Measurements from ENCODE around the gene FGD6. TPM values are rescaled to one million over a fixed set of nuclear protein-coding genes. Genes with fewer than 3 reads are reported as not detected.

Gene FGD6
- total and polyA plus RNA-seq, 2 experiments from 2014 or later: 3.0 to 5.9 TPM

- TF ChIP-seq EZH2phosphoT487 (IDR thresholded peaks at IDR 0.05; ENCODE audit: insufficient read depth, low read depth) (no peak), EZH2 (IDR thresholded peaks at IDR 0.05; ENCODE audit: insufficient read depth, poor library complexity, severe bottlenecking) (no peak)
- in situ Hi-C loops (cut with MboI): no loop called here
- no peak overlapping the region for H3K27ac ChIP-seq
- H3K4me2 ChIP-seq (ENCODE audit: unreplicated experiment): no peak overlapping the region
- H3K79me2 ChIP-seq (ENCODE audit: insufficient read depth): peaks cover 45% of the 10 kb centered on the region
- no peaks in the 10 kb centered on the region for H3F3A ChIP-seq (ENCODE audit: insufficient read depth)
- H3K9me2 ChIP-seq (ENCODE audit: insufficient read depth): no peaks in the 10 kb centered on the region
- no peaks in the 10 kb centered on the region for H4K20me1 ChIP-seq (ENCODE audit: insufficient read depth)
- H2AFZ ChIP-seq: no peak overlapping the region
- 92 to 98% methylated on average over 3 of the region's 3 CpGs for WGBS, 2 experiments (ENCODE audit: low coverage in 1 of 2, low lambda C conversion rate in 2 of 2, missing lambda C conversion rate in 2 of 2)
- H3K9ac ChIP-seq: no peak overlapping the region
- no peak for DNase-seq
- H3K4me3 ChIP-seq: no peak overlapping the region
- no peaks in the 10 kb centered on the region for H3K9me3 ChIP-seq (ENCODE audit: low read depth)
- no peaks in the 10 kb centered on the region for H3K36me3 ChIP-seq (ENCODE audit: low read depth)
- no peaks in the 10 kb centered on the region for H3K27me3 ChIP-seq (replicated peaks; ENCODE audit: insufficient read depth)
- peaks cover 4% of the 10 kb centered on the region for H3K4me1 ChIP-seq (ENCODE audit: insufficient read depth)
Measured at GRCh38 chr12:95195122-95195521, 22.1 kb downstream of the FGD6 start.

DNA sequence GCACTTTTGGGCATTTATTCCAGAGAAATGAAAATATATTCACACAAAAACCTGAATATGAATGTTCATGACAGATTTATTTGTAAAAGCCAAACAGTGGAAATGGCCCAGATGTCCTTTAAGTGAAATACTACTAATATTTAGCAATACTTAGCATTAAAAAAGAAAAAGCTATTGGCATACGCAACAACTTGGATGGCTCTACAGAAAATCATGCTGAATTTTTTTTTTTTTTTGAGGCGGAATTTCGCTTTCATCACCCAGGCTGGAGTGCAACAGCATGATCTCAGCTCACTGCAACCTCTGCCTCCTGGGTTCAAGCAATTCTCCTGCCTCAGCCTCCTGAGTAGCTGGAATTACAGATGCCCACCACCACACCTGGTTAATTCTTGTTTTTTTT is 24.1 kb downstream of the FGD6 start:
- H3K4me1 ChIP-seq (ENCODE audit: insufficient read depth): no peaks in the 10 kb centered on the region
- H3F3A ChIP-seq (ENCODE audit: insufficient read depth): no peaks in the 10 kb centered on the region
- DNase-seq: no peak
- H3K4me2 ChIP-seq (ENCODE audit: unreplicated experiment): no peak overlapping the region
- H3K9ac ChIP-seq: no peak overlapping the region
- in situ Hi-C loops (cut with MboI): no loop called here
- H2AFZ ChIP-seq: no peak overlapping the region
- WGBS, 2 experiments (ENCODE audit: low coverage in 1 of 2, low lambda C conversion rate in 2 of 2, missing lambda C conversion rate in 2 of 2): 77 to 87% methylated on average over 3 of the region's 3 CpGs
- H3K9me3 ChIP-seq (ENCODE audit: low read depth): no peaks in the 10 kb centered on the region
- H3K27me3 ChIP-seq (replicated peaks; ENCODE audit: insufficient read depth): no peaks in the 10 kb centered on the region
- peaks cover 25% of the 10 kb centered on the region; the same call in 1 of the 2 replicates for H3K79me2 ChIP-seq (ENCODE audit: insufficient read depth)
- H3K27ac ChIP-seq: no peak overlapping the region
- H3K36me3 ChIP-seq (ENCODE audit: low read depth): no peaks in the 10 kb centered on the region
- no peaks in the 10 kb centered on the region for H3K9me2 ChIP-seq (ENCODE audit: insufficient read depth)
- no peaks in the 10 kb centered on the region for H4K20me1 ChIP-seq (ENCODE audit: insufficient read depth)
- no peak overlapping the region for H3K4me3 ChIP-seq
- TF ChIP-seq EZH2phosphoT487 (IDR thresholded peaks at IDR 0.05; ENCODE audit: insufficient read depth, low read depth): no peak

- H3K79me2 ChIP-seq (ENCODE audit: insufficient read depth): peaks cover 21% of the 10 kb centered on the region; the same call in 1 of the 2 replicates
- no peaks in the 10 kb centered on the region for H3K27me3 ChIP-seq (replicated peaks; ENCODE audit: insufficient read depth)
- no peaks in the 10 kb centered on the region for H3K9me3 ChIP-seq (ENCODE audit: low read depth)
- no peak overlapping the region for H3K27ac ChIP-seq
- H3K4me2 ChIP-seq (ENCODE audit: unreplicated experiment): no peak overlapping the region
- H3K4me1 ChIP-seq (ENCODE audit: insufficient read depth): no peaks in the 10 kb centered on the region
- no peaks in the 10 kb centered on the region for H3K9me2 ChIP-seq (ENCODE audit: insufficient read depth)
- DNase-seq: no peak
- no peak overlapping the region for H3K9ac ChIP-seq
- no peaks in the 10 kb centered on the region for H3K36me3 ChIP-seq (ENCODE audit: low read depth)
- no peak overlapping the region for H2AFZ ChIP-seq
- no peaks in the 10 kb centered on the region for H3F3A ChIP-seq (ENCODE audit: insufficient read depth)
- in situ Hi-C loops (cut with MboI): no loop called here
- TF ChIP-seq EZH2phosphoT487 (IDR thresholded peaks at IDR 0.05; ENCODE audit: insufficient read depth, low read depth): no peak
- TF ChIP-seq EZH2 (IDR thresholded peaks at IDR 0.05; ENCODE audit: insufficient read depth, poor library complexity, severe bottlenecking): no peak
- no peak overlapping the region for H3K4me3 ChIP-seq
- H4K20me1 ChIP-seq (ENCODE audit: insufficient read depth): no peaks in the 10 kb centered on the region
Measured at GRCh38 chr12:95192271-95192670, 25.0 kb downstream of the FGD6 start.

GRCh38 chr12:95191060-95191696 is 26.1 kb downstream of the FGD6 start:
- in situ Hi-C loops (cut with MboI): no loop called here
- Histone ChIP-seq H3K27ac (no peak overlapping the region), H2AFZ (no peak overlapping the region), H3K9ac (no peak overlapping the region), H3K4me3 (no peak overlapping the region), H3F3A (ENCODE audit: insufficient read depth) (no peaks in the 10 kb centered on the region), H3K9me2 (ENCODE audit: insufficient read depth) (no peaks in the 10 kb centered on the region), H3K79me2 (ENCODE audit: insufficient read depth) (peaks cover 11% of the 10 kb centered on the region; the same call in 1 of the 2 replicates), H3K27me3 (replicated peaks; ENCODE audit: insufficient read depth) (no peaks in the 10 kb centered on the region), H3K9me3 (ENCODE audit: low read depth) (no peaks in the 10 kb centered on the region), H3K4me2 (ENCODE audit: unreplicated experiment) (no peak overlapping the region), H3K4me1 (ENCODE audit: insufficient read depth) (no peaks in the 10 kb centered on the region), H3K36me3 (ENCODE audit: low read depth) (no peaks in the 10 kb centered on the region), H4K20me1 (ENCODE audit: insufficient read depth) (no peaks in the 10 kb centered on the region)
- no peak for DNase-seq
- no peak for TF ChIP-seq EZH2phosphoT487 (IDR thresholded peaks at IDR 0.05; ENCODE audit: insufficient read depth, low read depth)
- no peak for TF ChIP-seq EZH2 (IDR thresholded peaks at IDR 0.05; ENCODE audit: insufficient read depth, poor library complexity, severe bottlenecking)
- 93 to 96% methylated on average over 1 of the region's 1 CpG for WGBS, 2 experiments (ENCODE audit: low coverage in 1 of 2, low lambda C conversion rate in 2 of 2, missing lambda C conversion rate in 2 of 2)
